GM12878 (cell line): ENCODE measurements around the gene LEMD2. TPM values are rescaled to one million over a fixed set of nuclear protein-coding genes. Genes with fewer than 3 reads are reported as not detected.

ENCODE experiments used
- ATAC-seq: fragments of 200-7000 bp; cut with Tn5 transposase; 3 replicates; pipeline ENCODE4 v1.9.1; 2020; ENCODE audit warnings: mild to moderate bottlenecking, moderate library complexity
- BruUV-seq: library from RNA; stranded (reverse); fragments of 400-500 nt; replicated peaks from 2 replicates; lab custom pipeline; 2021; lab: Mats Ljungman, UMichigan
- CTCF ChIA-PET: fragments of 300-600 bp; sonication (Branson Sonifier 250); formaldehyde crosslinking; extraction: SDS; loops from one replicate; lab custom pipeline; 2021; ENCODE audit warnings: inconsistent platforms; lab: Yijun Ruan, JAX
- POLR2A ChIA-PET: fragments of 350-600 bp; formaldehyde crosslinking; extraction: SDS; loops from one replicate; lab custom pipeline; 2021; ENCODE audit warnings: inconsistent platforms; lab: Charles Lee
- RAD21 ChIA-PET: fragments of 300-600 bp; sonication (Branson Sonifier 250); formaldehyde crosslinking; loops from one replicate; lab custom pipeline; 2023; ENCODE audit warnings: antibody characterized with exemption; ENCODE audit not compliant: unreplicated experiment; lab: Charles Lee
- SMC1A ChIA-PET: fragments of 300-600 bp; sonication (Branson Sonifier 250); formaldehyde crosslinking; loops from one replicate; lab custom pipeline; 2023; ENCODE audit not compliant: unreplicated experiment, uncharacterized antibody; lab: Charles Lee
- DNase-seq: peaks from one replicate; pipeline ENCODE4 v3.0.0-alpha.2; 2011; ENCODE audit warnings: low read depth, low spot score
- FAIRE-seq: peaks from 3 replicates; lab custom pipeline; 2011; peaks lifted over from hg19 to GRCh38; lab: Jason Lieb, UNC
- H2AFZ ChIP-seq: 2 replicates; pipeline ENCODE4 v1.6.0; 2011; ENCODE audit warnings: low read depth, low read length, control low read depth; ENCODE audit not compliant: control insufficient read depth
- H3K27ac ChIP-seq: 2 replicates; pipeline ENCODE4 v1.5.1; 2011; ENCODE audit warnings: control low read depth; ENCODE audit not compliant: control insufficient read depth, insufficient read depth
- H3K27me3 ChIP-seq, 2 experiments: replicated peaks in 1 of 2; 2 replicates each; pipeline versions ENCODE4 v1.6.0 to v1.6.1; 2011; ENCODE audit warnings: low read length in 1 of 2; ENCODE audit not compliant: control insufficient read depth in 2 of 2, insufficient read depth in 2 of 2
- H3K36me3 ChIP-seq, 2 experiments: 2 replicates each; pipeline ENCODE4 v1.5.1; 2011; ENCODE audit warnings: low read length in 1 of 2; ENCODE audit not compliant: control insufficient read depth in 2 of 2, insufficient read depth in 2 of 2
- H3K4me1 ChIP-seq: 2 replicates; pipeline ENCODE4 v1.6.1; 2011; ENCODE audit warnings: mild to moderate bottlenecking, low read length, moderate library complexity, mixed read lengths; ENCODE audit not compliant: control insufficient read depth, insufficient read depth
- H3K4me2 ChIP-seq: 2 replicates; pipeline ENCODE4 v1.6.0; 2011; ENCODE audit warnings: control low read depth; ENCODE audit not compliant: control insufficient read depth, insufficient read depth
- H3K4me3 ChIP-seq: fragments of 200-600 bp; sonication (generic); 2 replicates; pipeline ENCODE4 v1.5.1; 2016
- H3K79me2 ChIP-seq: 2 replicates; pipeline ENCODE4 v1.6.0; 2011; ENCODE audit warnings: low read length; ENCODE audit not compliant: control insufficient read depth, insufficient read depth
- H3K9ac ChIP-seq: 2 replicates; pipeline ENCODE4 v1.8.0; 2011; ENCODE audit warnings: low read length, control low read depth, mixed read lengths; ENCODE audit not compliant: control insufficient read depth, insufficient read depth
- H3K9me3 ChIP-seq: replicated peaks from 3 replicates; pipeline ENCODE4 v1.5.1; 2011; ENCODE audit warnings: mild to moderate bottlenecking, low read length; ENCODE audit not compliant: control insufficient read depth, insufficient read depth
- H4K20me1 ChIP-seq: 2 replicates; pipeline ENCODE4 v1.6.0; 2011; ENCODE audit not compliant: control insufficient read depth, insufficient read depth
- BCL3 ChIP-seq: IDR thresholded peaks from 2 replicates; pipeline ENCODE4 v1.6.1; 2011; ENCODE audit warnings: borderline replicate concordance, low read depth, mild to moderate bottlenecking, moderate library complexity, low read length; ENCODE audit not compliant: insufficient read depth, poor library complexity, severe bottlenecking
- CTCF ChIP-seq, 3 experiments: IDR thresholded peaks in 2 of 3; conservative IDR thresholded peaks in 1 of 3; 2 replicates each; pipeline ENCODE4 v1.5.1; 2011; ENCODE audit warnings: low read depth in 3 of 3, low read length in 3 of 3, mild to moderate bottlenecking in 3 of 3, control low read depth in 2 of 3, moderate library complexity in 2 of 3, inconsistent platforms in 1 of 3, mixed read lengths in 1 of 3; ENCODE audit not compliant: control insufficient read depth in 2 of 3, insufficient read depth in 1 of 3; ENCODE audit errors: extremely low read depth in 1 of 3
- CUX1 ChIP-seq: IDR thresholded peaks from 2 replicates; pipeline ENCODE4 v1.6.1; 2012; ENCODE audit warnings: improper control_type of control experiment, low read depth, low read length; ENCODE audit not compliant: insufficient replicate concordance
- KAT2A ChIP-seq: conservative IDR thresholded peaks from 2 replicates; pipeline ENCODE4 v1.6.1; 2011; ENCODE audit warnings: low read depth, low read length; ENCODE audit not compliant: control insufficient read depth
- MYB ChIP-seq: fragments of 150-350 bp; IDR thresholded peaks from 2 replicates; pipeline ENCODE4 v1.6.1; 2014; ENCODE audit warnings: mild to moderate bottlenecking, low read depth, low read length, borderline replicate concordance
- RAD51 ChIP-seq: fragments of 450-650 bp; IDR thresholded peaks from 2 replicates; pipeline ENCODE4 v1.6.1; 2016; ENCODE audit warnings: moderate library complexity, mild to moderate bottlenecking, inconsistent platforms
- ZBTB33 ChIP-seq: fragments of 450-650 bp; IDR thresholded peaks from 2 replicates; pipeline ENCODE4 v1.6.1; 2017; ENCODE audit warnings: mild to moderate bottlenecking
- WGBS: methylation state at CpG from one replicate; pipeline ENCODE4 v1.1.6; 2016; ENCODE audit warnings: low lambda C conversion rate; ENCODE audit not compliant: insufficient replicate concordance, insufficient coverage; ENCODE audit errors: missing lambda C conversion rate; 5-methylcytosine and 5-hydroxymethylcytosine counted together
- in situ Hi-C: fragments of 300-500 bp; cut with MboI; formaldehyde crosslinking; loops from 9 replicates; pipeline ENCODE4 v1.14.3; 2018; ENCODE audit warnings: mixed read lengths
- intact Hi-C: fragments of 100-400 bp; cut with micrococcal nuclease; formaldehyde crosslinking; loops from one replicate; pipeline ENCODE4 v1.14.2; 2022; ENCODE audit not compliant: unreplicated experiment
- polyA plus RNA-seq, 11 experiments: library from polyadenylated mRNA; depleted of rRNA in 4 of 11; unstranded in 6 of 11; stranded (reverse) in 5 of 11; fragments of >200 nt; fragmentation: Nextera tagmentation in 4 of 11; fragmentation: Illumina TruSeq in 1 of 11; extraction: Ambion mirVana in 4 of 11; extraction: Trizol in 1 of 11; gene quantifications; 1 replicate in 1 of 11; 2 replicates in 10 of 11; pipeline versions ENCODE4 v1.2.1 to v1.2.3, GENCODE V29; 2011 to 2016; ENCODE audit warnings: inconsistent platforms in 2 of 11, missing spikeins in 2 of 11, low read depth in 1 of 11
- total RNA-seq, 4 experiments: library from RNA; depleted of rRNA in 3 of 4; stranded (reverse); fragments of >200 nt in 3 of 4; fragmentation: Illumina TruSeq in 1 of 4; extraction: Trizol in 1 of 4; gene quantifications; 2 replicates each; pipeline versions ENCODE4 v1.2.1 to v1.2.3, GENCODE V29; 2013 to 2021

LEMD2 gene
- total and polyA plus RNA-seq, 10 of the 15 experiments (the other 5 are each of a cell fraction or from before 2014, with no cell fraction given) = 0.45 to 47.1 (median 22.8) TPM

- WGBS = 31% methylated on average over 10 of the region's 10 CpGs
- POLR2A ChIA-PET = no interaction called here
- Histone ChIP-seq H3K79me2 (no peaks in the 10 kb centered on the region), H3K9me3 (no peaks in the 10 kb centered on the region), H3K4me1 (no peaks in the 10 kb centered on the region), H3K36me3 (no peaks in the 10 kb centered on the region), H3K4me2 (no peak overlapping the region), H3K27me3 (peaks cover 0 to 2% of the 10 kb centered on the region in 2 experiments; a peak in 2 of 4 replicates), H4K20me1 (0 out of 2 replicates have a peak, but pooled peaks cover under 1% of the 10 kb centered on the region), H3K4me3 (no peak overlapping the region), H3K27ac (no peak overlapping the region), H3K9ac (no peak overlapping the region), H2AFZ (no peak overlapping the region)
- BruUV-seq = no TSS peak
- intact Hi-C loops = no loop called here
- DNase-seq (no peak), ATAC-seq (peak; percentile 88), FAIRE-seq (no peak)
- in situ Hi-C loops = no loop called here
- RAD21 ChIA-PET = no interaction called here
- SMC1A ChIA-PET = no interaction called here
- CTCF ChIA-PET = interaction anchor here (0.6 kb wide), 1 partner anchor 35 kb away, joined by 3 read pairs; no protein-coding TSS in a partner anchor
- peak; percentile 1 to 25 (median 4); a peak in 1 of 6 replicates for TF ChIP-seq CTCF (IDR thresholded peaks at IDR 0.05 in 2 of 3, conservative IDR thresholded peaks at IDR 0.05 in 1 of 3; ENCODE audit: control insufficient read depth in 2 of 3, extremely low read depth in 1 of 3, insufficient read depth in 1 of 3, low read depth in 3 of 3, low read length in 3 of 3)
- no peak for TF ChIP-seq CUX1
- no peak for TF ChIP-seq KAT2A
- no peak for TF ChIP-seq MYB
- no peak for TF ChIP-seq ZBTB33
- TF ChIP-seq BCL3 = no peak
- TF ChIP-seq RAD51 = no peak
Observed at GRCh38 chr6:33822575-33823395, 33.9 kb upstream of the LEMD2 start.
